NCI-H187 treated with DMSO at 0.1 percent for 48 hours (cell line): ENCODE results near the gene TTYH3.

ENCODE experiments used
- DNase-seq: peaks from one replicate; lab custom pipeline; 2025; lab: John Stamatoyannopoulos, UW

The TTYH3 gene

DNA sequence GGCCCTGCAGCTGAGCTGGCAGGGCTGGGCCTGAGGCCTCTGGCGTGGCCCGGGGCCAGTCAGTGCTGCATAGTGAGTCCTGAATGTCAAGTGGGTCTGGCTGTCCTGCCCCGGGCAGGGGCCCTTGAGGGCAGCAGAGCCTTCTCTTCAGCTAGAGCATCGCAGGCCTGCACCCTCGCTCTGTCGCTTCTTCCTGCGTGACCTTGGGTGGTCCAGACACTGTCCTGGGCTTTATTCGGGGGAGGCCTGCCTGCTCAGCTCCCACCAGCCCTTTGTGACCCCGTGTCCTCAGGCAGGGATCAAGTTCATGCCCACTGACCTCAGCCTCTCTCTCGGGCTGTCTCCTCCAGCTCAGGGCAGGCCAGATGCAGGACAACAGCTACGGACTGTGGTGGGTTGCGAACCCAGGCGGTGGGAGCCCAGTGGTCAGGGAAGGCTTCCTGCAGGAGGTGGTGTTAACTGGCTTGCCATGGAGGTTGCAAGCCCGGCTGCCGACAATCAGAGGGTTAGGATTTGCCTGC is 3.4 kb downstream of the TTYH3 start:
- no peak for DNase-seq

DNA sequence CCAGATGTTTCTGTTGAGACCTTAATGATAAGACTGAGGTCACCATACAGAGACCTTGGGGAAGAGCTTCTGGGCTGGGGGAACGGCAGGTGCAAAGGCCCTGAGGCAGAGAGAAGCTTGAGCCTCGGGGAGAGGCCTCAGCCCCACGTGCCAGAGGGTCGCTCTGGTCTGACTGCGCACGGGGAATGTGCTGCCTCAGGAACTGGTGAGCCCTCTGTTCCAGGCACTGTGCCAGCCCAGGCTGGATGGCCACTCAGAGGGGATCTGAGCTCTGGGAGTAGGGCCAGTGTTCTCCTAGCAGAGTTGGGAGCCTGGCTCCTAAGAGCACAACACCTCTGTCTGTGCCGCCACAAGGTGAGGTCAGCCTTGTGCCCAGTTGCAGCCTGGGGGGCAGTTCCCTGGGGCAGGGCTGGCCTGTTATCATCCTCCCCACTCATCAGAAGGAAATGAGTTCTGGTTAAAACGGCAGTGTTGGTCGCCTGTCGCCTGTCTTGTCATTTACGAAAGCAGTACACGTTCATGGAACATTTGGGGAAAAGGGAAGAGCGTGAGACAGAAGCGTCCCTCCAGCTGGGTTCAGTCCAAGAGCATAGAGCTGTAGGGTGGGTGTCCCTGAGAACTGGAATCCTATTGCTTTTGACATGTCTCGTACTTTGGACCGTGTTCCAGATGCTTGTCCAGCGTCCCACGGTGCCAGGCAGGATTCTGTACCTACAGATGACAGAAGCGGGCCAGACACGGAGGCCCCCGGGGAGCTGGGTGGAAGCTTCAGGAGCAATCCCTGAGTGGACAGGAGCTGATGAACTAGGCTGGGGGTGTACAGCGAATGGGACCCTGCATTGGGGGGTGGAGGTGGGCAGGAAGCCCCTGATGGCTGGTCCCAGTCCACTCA is 4.3 kb downstream of the TTYH3 start:
- no peak for DNase-seq

- no peak for DNase-seq
Measured at GRCh38 chr7:2637066-2637471, 5.3 kb downstream of the TTYH3 start.

GRCh38 chr7:2637505-2638223 is 5.9 kb downstream of the TTYH3 start:
- DNase-seq = no peak

DNA sequence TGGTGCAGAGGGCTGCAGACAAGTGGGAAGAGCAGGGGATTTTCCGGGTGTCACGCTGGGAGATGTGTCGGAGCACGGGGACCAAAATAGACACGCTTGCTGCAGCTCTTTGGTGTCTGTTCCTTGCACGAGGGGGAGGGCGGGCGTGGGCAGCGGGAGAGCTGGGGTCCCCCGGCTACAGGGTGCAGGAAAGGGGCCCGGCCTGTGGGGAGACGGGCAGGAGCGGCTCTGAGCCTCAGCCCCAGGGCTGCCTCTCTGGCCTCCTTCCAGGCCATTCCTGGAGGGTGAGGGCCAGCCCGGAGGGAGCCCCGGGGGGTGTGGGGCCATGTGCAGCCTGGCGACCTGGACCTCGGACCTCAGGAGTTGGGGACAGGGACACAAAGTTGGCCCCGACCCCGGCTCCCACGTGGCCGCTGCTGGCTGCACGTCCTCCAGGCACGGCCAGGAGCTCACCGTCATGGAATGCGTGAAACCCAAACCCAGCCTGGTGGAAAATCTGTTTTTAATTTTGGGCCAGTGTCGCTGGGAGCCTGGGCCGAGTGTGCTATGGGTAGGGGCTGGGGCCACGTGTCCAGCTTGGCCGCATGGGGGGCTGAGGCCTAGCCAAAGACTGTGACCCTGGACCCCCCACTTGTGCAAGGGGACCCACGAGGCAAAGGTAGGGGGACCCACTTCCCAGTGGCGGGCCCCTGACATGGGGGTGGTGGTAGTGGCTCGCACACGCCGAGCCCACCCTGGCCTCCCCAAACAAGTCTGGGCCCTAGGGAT is 6.6 kb downstream of the TTYH3 start:
- DNase-seq = no peak

DNA sequence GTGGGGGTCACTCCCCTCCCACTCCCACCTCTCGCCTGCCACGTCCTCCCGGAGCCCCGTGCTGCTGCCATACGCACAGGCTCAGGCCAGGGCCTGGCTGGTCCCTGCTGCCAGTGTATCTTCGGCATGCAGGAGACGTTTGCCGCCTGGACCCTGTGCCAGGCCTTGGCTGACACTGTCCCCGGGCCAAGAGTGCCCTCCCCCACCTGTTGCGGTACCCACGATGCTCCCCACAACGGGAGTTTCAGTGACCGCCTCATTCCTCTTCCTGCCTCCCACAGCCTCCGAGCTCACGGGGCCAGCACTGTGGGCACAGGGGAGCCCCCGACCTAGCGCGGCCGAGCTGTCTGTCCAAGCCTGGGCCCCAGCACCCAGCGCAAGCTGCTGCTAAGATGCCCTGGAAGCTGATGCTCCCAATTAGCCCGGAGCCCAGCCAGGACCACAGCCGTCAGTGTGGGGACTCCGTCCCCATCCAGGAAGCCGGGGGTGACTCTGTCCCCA is 7.4 kb downstream of the TTYH3 start:
- DNase-seq = no peak

GRCh38 chr7:2639695-2640481 is 8.1 kb downstream of the TTYH3 start:
- no peak for DNase-seq

DNA sequence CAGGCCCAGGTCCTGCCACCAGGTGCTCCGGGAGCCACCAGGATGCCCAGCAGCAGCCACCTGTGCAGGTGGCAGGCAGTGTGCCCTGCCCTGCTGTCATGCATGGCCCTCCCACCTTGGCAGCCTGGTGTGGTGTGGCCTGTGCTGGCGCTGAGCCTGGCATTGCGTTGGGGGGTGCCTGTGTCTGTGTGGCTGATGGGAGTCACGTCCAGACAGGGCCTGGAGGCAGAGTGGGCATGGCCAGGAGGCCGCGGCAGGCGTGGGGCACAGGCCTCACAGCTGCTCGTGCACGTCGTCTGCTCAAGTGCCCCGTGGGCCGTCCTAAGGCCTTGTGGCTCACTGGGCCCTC is 8.7 kb downstream of the TTYH3 start:
- no peak for DNase-seq

DNA sequence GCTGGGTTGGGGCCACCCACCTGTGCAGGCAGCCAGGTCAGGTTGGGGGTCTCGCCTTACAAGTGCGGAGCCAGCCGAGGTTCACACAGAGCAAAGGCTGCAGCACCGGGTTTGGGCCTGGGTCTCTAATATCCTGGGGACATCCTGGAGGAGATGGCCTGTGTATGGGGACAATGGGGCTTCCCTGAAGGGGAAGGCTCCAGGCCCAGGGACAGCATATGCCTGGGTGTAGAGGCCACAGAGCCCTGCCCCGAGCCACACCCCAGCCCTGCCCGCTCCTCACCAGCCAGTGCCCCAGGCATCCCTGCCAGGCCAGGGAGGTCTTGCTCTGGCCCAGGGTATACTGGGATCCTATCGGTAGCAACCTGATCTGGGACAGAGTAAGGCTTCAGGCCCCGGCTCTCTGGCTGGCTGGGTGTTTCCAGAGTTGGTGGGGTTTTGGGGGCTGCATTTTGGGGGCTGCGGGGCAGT is 9.1 kb downstream of the TTYH3 start:
- DNase-seq = no peak

GRCh38 chr7:2641406-2642393 is 9.9 kb downstream of the TTYH3 start:
- no peak for DNase-seq

DNA sequence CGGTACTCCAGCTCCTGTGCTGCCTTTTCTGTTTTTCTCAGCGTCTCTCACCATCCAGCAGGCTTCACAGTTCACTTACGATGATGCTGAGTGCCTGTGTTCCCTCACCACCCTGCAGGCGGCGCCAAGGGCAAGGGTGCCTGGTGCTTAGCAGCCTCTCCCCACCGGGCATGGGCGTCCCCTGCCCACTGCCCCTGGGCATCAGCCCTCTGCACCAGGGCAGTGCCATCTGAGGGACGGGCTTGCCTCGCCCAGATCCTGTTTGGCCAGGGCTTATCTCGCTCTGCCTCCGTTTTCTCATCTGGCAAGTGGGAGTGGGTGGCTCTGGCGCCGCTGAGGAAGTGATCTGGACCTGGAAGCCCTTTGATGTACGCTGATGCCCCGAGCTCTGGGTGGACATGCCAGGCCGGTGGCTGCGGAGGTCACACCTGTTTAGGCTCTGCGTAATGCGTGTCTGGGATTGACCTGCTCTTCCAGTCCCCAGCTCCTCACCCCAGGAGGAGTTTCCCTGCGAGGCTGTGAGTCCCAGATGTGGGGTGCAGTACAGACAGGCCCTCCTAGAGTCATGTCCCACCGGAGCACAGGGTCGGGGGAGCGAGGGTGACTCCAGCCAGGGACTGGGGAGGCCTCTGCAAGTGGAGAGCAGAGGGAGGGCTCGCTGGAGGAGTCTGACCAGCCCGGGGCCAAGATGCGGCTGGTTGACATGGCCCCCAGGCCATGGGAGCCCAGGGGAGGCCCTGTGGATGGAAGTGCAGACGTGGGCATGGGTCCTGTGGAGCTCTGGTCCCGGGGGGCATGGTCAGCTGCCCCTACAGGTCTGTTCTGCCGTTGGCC is 11.8 kb downstream of the TTYH3 start:
- DNase-seq = no peak

- no peak for DNase-seq
Measured at GRCh38 chr7:2644220-2644561, 12.4 kb downstream of the TTYH3 start.

- no peak for DNase-seq
Measured at GRCh38 chr7:2644562-2645273, 12.9 kb downstream of the TTYH3 start.

DNA sequence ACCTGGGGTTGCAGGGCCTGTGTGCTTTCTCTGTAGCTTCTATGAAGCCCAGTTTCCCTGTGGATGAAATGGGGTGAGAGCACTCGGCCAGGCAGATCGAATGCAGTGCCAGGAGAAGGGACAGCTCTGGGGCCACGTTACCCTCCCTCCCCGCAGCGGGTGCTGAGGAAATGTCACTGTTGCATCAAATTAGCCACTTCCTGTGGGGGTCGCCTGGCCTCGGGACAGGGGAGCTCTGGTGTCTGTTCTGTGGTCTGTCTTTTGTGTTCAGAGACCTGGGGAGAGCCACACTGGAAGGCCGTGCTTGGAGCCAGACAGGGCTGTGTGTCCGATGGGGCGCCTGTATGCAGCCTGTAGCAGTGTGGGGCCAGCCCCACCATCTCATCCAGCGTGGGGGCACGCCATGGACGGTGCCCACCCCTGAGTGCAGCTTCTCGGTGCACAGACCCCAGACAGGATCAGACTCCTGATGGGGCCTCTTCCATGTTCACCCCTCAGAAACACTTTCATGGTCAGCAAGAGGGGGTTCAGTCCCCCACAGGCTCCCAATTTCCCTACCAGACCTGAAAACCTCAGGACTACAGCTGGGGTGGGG is 13.6 kb downstream of the TTYH3 start:
- no peak for DNase-seq

- DNase-seq = no peak
Measured at GRCh38 chr7:2646336-2646679, 14.5 kb downstream of the TTYH3 start.

DNA sequence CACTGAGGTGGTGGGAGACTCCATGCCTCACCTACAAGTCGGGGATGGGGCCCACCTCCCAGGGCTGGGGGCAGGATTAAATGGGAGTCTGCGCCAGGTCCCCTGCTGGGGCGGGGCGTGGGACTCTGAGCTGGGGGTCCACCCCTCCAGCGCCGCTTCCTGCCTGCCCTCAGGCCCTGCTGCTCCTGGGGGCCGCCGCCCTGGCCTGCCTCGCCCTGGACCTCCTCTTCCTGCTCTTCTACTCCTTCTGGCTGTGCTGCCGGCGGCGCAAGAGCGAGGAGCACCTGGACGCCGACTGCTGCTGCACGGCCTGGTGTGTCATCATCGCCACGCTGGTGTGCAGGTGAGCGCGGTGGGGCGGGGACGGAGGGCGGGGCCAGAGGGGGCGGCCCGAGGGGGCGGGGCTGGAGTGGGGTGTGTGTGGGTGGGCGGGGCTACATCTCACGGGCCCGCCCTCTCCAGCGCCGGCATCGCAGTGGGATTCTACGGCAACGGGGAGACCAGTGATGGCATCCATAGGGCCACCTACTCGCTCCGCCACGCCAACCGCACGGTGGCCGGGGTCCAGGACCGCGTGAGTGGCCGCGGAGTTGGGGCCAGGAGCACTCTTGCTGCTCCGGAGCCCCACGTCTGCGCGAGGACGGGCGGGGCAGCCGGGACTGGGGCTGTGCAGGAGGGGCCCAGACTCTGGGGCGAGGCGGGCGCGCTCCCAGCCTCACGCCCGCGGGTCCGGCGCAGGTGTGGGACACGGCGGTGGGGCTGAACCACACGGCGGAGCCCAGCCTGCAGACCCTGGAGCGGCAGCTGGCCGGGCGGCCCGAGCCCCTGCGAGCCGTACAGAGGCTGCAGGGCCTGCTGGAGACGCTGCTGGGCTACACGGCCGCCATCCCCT is 15.1 kb downstream of the TTYH3 start:
- no peak for DNase-seq

GRCh38 chr7:2647594-2648172 is 15.9 kb downstream of the TTYH3 start:
- DNase-seq = no peak
